ENCODE data around the gene YES1. TPM values are rescaled to one million over a fixed set of nuclear protein-coding genes. Genes with fewer than 3 reads are reported as not detected.

The YES1 gene
- total and polyA plus RNA-seq, 2 of the 13 experiments (the other 11 are each of a cell fraction or from before 2014, with no cell fraction given): 17.2 to 70.8 TPM

DNA sequence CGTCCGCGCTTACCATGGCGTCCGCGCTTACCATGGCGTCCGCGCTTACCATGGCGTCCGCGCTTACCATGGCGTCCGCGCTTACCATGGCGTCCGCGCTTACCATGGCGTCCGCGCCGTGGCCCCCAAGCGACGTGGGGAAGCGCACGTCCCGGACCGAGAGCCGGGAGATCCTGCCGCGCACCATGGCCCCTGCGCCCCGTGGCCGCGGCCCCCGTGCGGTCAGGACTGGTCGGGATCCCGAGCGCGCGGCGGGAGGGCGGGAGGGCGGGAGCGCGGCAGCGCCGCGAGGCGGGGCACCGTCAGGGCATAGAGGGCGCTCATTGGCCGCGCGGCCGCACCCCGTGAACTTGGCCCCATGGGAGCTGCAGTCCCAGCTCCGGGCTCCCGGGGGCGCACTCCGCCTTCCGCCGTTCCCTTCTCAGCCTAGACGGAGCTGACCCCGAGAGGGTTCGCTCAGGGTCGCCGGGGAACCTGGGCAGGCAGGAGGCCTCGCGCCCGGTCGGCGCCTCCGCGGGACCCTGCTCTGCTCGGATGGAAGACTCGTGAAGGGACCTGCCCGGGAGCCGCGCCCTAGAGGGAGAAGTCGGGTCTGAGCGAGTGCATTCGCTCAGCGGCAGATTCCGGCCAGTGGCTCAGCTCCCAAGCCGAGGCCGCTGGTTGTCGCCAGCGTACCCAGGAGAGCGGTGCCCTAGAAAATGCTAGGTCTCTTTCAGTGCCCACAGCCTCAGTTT is 99.5 kb downstream of the YES1 start, which contains the start of gene ENOSF1 (continued):
- TF ChIP-seq ETV5 (CRISPR knock-in tag; IDR thresholded peaks at IDR 0.05; ENCODE audit: borderline replicate concordance) (peak; percentile 46), ZNF317 (CRISPR knock-in tag; IDR thresholded peaks at IDR 0.05) (0 out of 2 replicates have a peak, but pooled peaks have one; percentile 17), ZNF605 (CRISPR knock-in tag; IDR thresholded peaks at IDR 0.05) (peak; percentile 84; the same call in 1 of the 2 replicates), ZNF788 (CRISPR knock-in tag; IDR thresholded peaks at IDR 0.05; ENCODE audit: borderline replicate concordance) (no peak; the same call in 1 of the 2 replicates), RARG (CRISPR knock-in tag; IDR thresholded peaks at IDR 0.05; ENCODE audit: low read depth) (0 out of 2 replicates have a peak, but pooled peaks have one; percentile 33), RXRA (CRISPR knock-in tag; IDR thresholded peaks at IDR 0.05) (peak; percentile 85), ZNF570 (CRISPR knock-in tag; IDR thresholded peaks at IDR 0.05; ENCODE audit: borderline replicate concordance) (no peak), ZNF619 (CRISPR knock-in tag; IDR thresholded peaks at IDR 0.05) (no peak), NFE2L1 (CRISPR knock-in tag; IDR thresholded peaks at IDR 0.05; ENCODE audit: borderline replicate concordance) (no peak), KDM3A (CRISPR knock-in tag; IDR thresholded peaks at IDR 0.05; ENCODE audit: low read depth) (0 out of 2 replicates have a peak, but pooled peaks have one; percentile 25), ZNF333 (CRISPR knock-in tag; IDR thresholded peaks at IDR 0.05; ENCODE audit: borderline replicate concordance) (no peak), ATF7-NPFF (CRISPR knock-in tag; IDR thresholded peaks at IDR 0.05; ENCODE audit: low read depth) (peak; percentile 91), SAFB2 (CRISPR knock-in tag; IDR thresholded peaks at IDR 0.05; ENCODE audit: borderline replicate concordance, low read depth) (peak; percentile 21; the same call in 1 of the 2 replicates), FOXP1 (IDR thresholded peaks at IDR 0.05) (no peak), FOXP1 (CRISPR knock-in tag; IDR thresholded peaks at IDR 0.05) (no peak), PRDM15 (CRISPR knock-in tag; IDR thresholded peaks at IDR 0.05) (no peak), IRF1 (CRISPR knock-in tag; IDR thresholded peaks at IDR 0.05; ENCODE audit: low read depth) (no peak), ZNF724P (CRISPR knock-in tag; IDR thresholded peaks at IDR 0.05; ENCODE audit: borderline replicate concordance) (peak; percentile 65; the same call in 1 of the 2 replicates), ZNF441 (CRISPR knock-in tag; IDR thresholded peaks at IDR 0.05; ENCODE audit: borderline replicate concordance) (peak; percentile 80), ZBTB25 (CRISPR knock-in tag; IDR thresholded peaks at IDR 0.05) (peak; percentile 87; the same call in 1 of the 2 replicates), MZF1 (CRISPR knock-in tag; IDR thresholded peaks at IDR 0.05; ENCODE audit: borderline replicate concordance) (no peak), XBP1 (CRISPR knock-in tag; IDR thresholded peaks at IDR 0.05) (no peak)
- TF ChIP-seq, protein P1, sequence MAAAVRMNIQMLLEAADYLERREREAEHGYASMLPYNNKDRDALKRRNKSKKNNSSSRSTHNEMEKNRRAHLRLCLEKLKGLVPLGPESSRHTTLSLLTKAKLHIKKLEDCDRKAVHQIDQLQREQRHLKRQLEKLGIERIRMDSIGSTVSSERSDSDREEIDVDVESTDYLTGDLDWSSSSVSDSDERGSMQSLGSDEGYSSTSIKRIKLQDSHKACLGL (CRISPR knock-in tag; IDR thresholded peaks at IDR 0.05): peak; percentile 63

All from HepG2 (cell line).